ENCODE results near the gene HOMER2.

- TF ChIP-seq CTCF (IDR thresholded peaks at IDR 0.05): no peak
- TF ChIP-seq ZFX (IDR thresholded peaks at IDR 0.05; ENCODE audit: borderline replicate concordance): no peak
Observed at GRCh38 chr15:82944056-82944455, 8.5 kb downstream of the HOMER2 start.
